Gastrocnemius medialis (tissue), 4 donors: Measurements from ENCODE around the gene LHPP. TPM values are rescaled to one million over a fixed set of nuclear protein-coding genes. Genes with fewer than 3 reads are reported as not detected.

Experiments
- ATAC-seq, 2 donors: fragments of 150-250 bp; one replicate each; pipeline ENCODE4 v1.9.1; 2016
- DNase-seq, 2 donors: peaks; one replicate each; pipeline ENCODE4 v3.0.0-alpha.2; 2019
- H3K27ac ChIP-seq, 4 donors: fragments of 200-600 bp; sonication (generic); 1 replicate in 1 of 4; 2 replicates in 3 of 4; pipeline ENCODE4 v1.5.1; 2016 to 2018; ENCODE audit warnings: mild to moderate bottlenecking in 2 of 4, moderate library complexity in 1 of 4
- H3K27me3 ChIP-seq, 3 donors: fragments of 200-600 bp; sonication (generic) in 2 of 3; 1 replicate in 1 of 3; 2 replicates in 2 of 3; pipeline versions ENCODE4 v1.5.1 to v1.6.0; 2016 to 2019; ENCODE audit warnings: mild to moderate bottlenecking in 1 of 3, moderate library complexity in 1 of 3
- H3K36me3 ChIP-seq, 2 donors: fragments of 200-600 bp; sonication (generic) in 1 of 2; one replicate each; pipeline ENCODE4 v1.5.1; 2017 to 2018
- H3K4me1 ChIP-seq, 2 donors: fragments of 200-600 bp; sonication (generic) in 1 of 2; one replicate each; pipeline ENCODE4 v1.5.1; 2016 to 2017; ENCODE audit warnings: mild to moderate bottlenecking in 2 of 2
- H3K4me3 ChIP-seq, 4 donors: fragments of 200-600 bp; sonication (generic) in 3 of 4; 1 replicate in 1 of 4; 2 replicates in 3 of 4; pipeline ENCODE4 v1.5.1; 2016 to 2019; ENCODE audit warnings: mild to moderate bottlenecking in 2 of 4
- H3K9me3 ChIP-seq, 3 donors: fragments of 200-600 bp; sonication (generic) in 2 of 3; 1 replicate in 1 of 3; 2 replicates in 2 of 3; pipeline ENCODE4 v1.5.1; 2016 to 2019
- POLR2A ChIP-seq, 2 donors: fragments of 450-650 bp; IDR thresholded peaks; one replicate each; pipeline ENCODE4 v1.6.1; 2017; ENCODE audit warnings: antibody characterized with exemption in 2 of 2, mild to moderate bottlenecking in 2 of 2, moderate library complexity in 2 of 2
- in situ Hi-C, 4 donors: fragments of 200-750 bp; cut with MboI; loops; one replicate each; pipeline versions ENCODE4 v1.15.0 to v1.8.0; 2017; ENCODE audit warnings: low sequenced_read_pairs in 4 of 4
- intact Hi-C: fragments of 100-400 bp; cut with DNase I; formaldehyde crosslinking; loops from one replicate; pipeline ENCODE4 v1.15.1; 2023; ENCODE audit warnings: low total_unique reads
- total RNA-seq, 4 donors: library from RNA; depleted of rRNA; stranded (reverse); fragments of >200 nt; gene quantifications; one replicate each; pipeline versions ENCODE4 v1.1.0 to v1.2.3, GENCODE V29; 2016
- TF ChIP-seq, protein P1 (sequence below), 5 experiments: fragments of 450-650 bp in 3 of 5; fragments of 200-600 bp in 2 of 5; sonication (generic) in 2 of 5; IDR thresholded peaks in 4 of 5; conservative IDR thresholded peaks in 1 of 5; 1 replicate in 4 of 5; 2 replicates in 1 of 5; pipeline ENCODE4 v1.5.1; 2016 to 2019; ENCODE audit warnings: antibody characterized with exemption in 5 of 5, mild to moderate bottlenecking in 3 of 5, moderate library complexity in 3 of 5

The LHPP gene
- total RNA-seq, 4 donors from 2014 or later, result 4.9 to 16.0 (median 12.2) TPM

DNA sequence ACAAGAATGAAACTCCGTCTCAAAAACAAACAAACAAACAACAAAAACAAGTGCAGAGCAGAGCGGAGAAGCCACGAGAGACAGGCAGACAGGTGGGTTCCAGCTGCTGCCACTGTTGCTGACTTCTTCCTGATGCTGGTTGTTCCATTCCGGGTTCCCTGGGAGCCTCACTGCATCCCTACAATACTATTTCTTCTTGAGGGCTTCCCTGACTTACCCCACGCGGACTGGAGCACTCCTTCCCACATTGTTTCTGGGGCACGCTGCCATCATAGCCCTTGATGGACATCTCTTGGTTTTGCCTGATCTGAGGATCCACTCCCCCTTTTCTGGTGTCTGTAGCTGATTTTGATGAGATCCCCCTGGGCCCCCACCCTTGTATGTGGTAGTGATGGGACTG lies 6.2 kb upstream of the LHPP start:
- Histone ChIP-seq H3K4me1 (no peaks in the 10 kb centered on the region), H3K9me3 (no peaks in the 10 kb centered on the region), H3K4me3 (no peak overlapping the region), H3K27me3 (peaks cover 25 to 45% (median 41%) of the 10 kb centered on the region in 3 donors), H3K36me3 (no peaks in the 10 kb centered on the region), H3K27ac (no peak overlapping the region)
- ATAC-seq (no peak), DNase-seq (no peak)
- TF ChIP-seq, protein P1, sequence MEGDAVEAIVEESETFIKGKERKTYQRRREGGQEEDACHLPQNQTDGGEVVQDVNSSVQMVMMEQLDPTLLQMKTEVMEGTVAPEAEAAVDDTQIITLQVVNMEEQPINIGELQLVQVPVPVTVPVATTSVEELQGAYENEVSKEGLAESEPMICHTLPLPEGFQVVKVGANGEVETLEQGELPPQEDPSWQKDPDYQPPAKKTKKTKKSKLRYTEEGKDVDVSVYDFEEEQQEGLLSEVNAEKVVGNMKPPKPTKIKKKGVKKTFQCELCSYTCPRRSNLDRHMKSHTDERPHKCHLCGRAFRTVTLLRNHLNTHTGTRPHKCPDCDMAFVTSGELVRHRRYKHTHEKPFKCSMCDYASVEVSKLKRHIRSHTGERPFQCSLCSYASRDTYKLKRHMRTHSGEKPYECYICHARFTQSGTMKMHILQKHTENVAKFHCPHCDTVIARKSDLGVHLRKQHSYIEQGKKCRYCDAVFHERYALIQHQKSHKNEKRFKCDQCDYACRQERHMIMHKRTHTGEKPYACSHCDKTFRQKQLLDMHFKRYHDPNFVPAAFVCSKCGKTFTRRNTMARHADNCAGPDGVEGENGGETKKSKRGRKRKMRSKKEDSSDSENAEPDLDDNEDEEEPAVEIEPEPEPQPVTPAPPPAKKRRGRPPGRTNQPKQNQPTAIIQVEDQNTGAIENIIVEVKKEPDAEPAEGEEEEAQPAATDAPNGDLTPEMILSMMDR (IDR thresholded peaks at IDR 0.05 in 4 of 5, conservative IDR thresholded peaks at IDR 0.05 in 1 of 5), result no peak
- TF ChIP-seq POLR2A (IDR thresholded peaks at IDR 0.05), result no peak
- intact Hi-C loops, result no loop called here
- in situ Hi-C loops, result no loop called here

DNA sequence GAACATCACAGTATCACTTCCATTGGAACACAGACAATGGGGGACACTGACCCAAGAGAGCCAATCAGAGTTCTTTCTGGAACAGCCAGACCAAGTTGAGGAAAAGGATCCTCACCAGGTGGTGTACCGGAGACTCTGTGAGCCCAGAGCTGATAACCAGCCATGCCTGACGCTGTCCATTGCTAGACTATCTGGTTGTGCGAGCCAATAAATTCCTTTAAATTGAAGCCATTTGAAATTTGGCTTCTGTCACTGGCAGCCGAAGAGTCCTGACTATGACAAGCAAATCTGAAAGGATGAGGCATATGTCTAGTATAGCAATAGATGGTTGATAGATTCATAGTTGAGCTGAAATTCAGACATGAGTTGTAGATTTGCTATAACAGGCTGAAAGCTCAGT lies 3.1 kb upstream of the LHPP start:
- no peaks in the 10 kb centered on the region for H3K4me1 ChIP-seq
- intact Hi-C loops, result no loop called here
- H3K9me3 ChIP-seq, result no peaks in the 10 kb centered on the region
- DNase-seq, result no peak
- H3K27ac ChIP-seq, result no peak overlapping the region
- no peaks in the 10 kb centered on the region for H3K36me3 ChIP-seq
- TF ChIP-seq, protein P1 (IDR thresholded peaks at IDR 0.05 in 4 of 5, conservative IDR thresholded peaks at IDR 0.05 in 1 of 5), result no peak
- TF ChIP-seq POLR2A (IDR thresholded peaks at IDR 0.05), result no peak
- H3K4me3 ChIP-seq, result no peak overlapping the region
- H3K27me3 ChIP-seq, result peaks cover 1 to 17% (median 16%) of the 10 kb centered on the region in 3 donors
- in situ Hi-C loops, result no loop called here
- ATAC-seq, result no peak

DNA sequence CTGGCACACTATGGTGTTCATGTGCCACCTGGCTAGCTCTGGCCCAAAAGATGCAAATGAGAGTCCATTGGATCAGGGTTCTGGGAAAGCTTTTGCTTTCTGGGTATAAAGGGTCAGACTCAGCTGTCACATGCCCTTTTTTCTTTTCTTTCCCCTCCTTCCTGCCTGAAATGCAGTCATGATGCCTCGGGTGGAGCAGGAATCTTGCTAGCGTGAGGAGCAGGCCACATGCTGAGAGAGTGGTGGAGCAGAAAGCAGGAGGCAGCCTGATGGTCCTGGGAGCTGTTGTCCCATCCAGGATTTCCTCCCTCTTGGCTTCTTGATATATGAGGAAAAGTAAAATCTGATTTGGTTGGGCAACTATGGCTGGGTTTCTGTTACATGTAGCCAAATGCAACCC lies 2.7 kb upstream of the LHPP start:
- Histone ChIP-seq H3K27ac (no peak overlapping the region), H3K9me3 (no peaks in the 10 kb centered on the region), H3K4me3 (no peak overlapping the region), H3K36me3 (no peaks in the 10 kb centered on the region), H3K4me1 (no peaks in the 10 kb centered on the region), H3K27me3 (peaks cover 0 to 13% (median 11%) of the 10 kb centered on the region in 3 donors)
- no peak for ATAC-seq
- no peak for TF ChIP-seq POLR2A (IDR thresholded peaks at IDR 0.05)
- TF ChIP-seq, protein P1 (IDR thresholded peaks at IDR 0.05 in 4 of 5, conservative IDR thresholded peaks at IDR 0.05 in 1 of 5), result no peak
- intact Hi-C loops (no loop called here), in situ Hi-C loops (no loop called here)
- DNase-seq, result no peak

DNA sequence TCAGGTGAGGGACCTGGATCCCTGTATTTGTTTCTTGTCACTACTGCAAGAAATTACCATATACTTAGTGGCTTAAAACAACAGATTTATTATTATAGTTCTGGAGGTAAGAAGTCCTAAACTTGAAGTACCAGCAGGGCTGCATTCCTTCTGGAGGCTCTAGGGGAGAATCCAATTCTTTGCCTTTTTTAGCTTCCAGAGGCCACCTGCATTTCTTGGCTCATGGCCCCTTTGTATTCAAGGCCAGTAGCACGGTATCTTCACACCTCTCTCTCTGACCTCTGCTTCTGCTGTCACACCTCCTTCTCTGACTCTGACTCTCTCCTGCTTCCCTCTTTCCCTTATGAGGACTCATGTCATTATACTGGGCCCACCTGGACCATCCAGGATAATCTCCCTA lies 2.2 kb upstream of the LHPP start:
- no peak for DNase-seq

More for the DNA sequence above, 2.2 kb upstream of the LHPP start:
- H3K27me3 ChIP-seq, result peaks cover 0 to 10% (median 6%) of the 10 kb centered on the region in 3 donors
- no peaks in the 10 kb centered on the region for H3K36me3 ChIP-seq
- no peaks in the 10 kb centered on the region for H3K9me3 ChIP-seq
- in situ Hi-C loops (no loop called here), intact Hi-C loops (no loop called here)
- no peaks in the 10 kb centered on the region for H3K4me1 ChIP-seq
- TF ChIP-seq POLR2A (IDR thresholded peaks at IDR 0.05), result no peak
- TF ChIP-seq, protein P1 (IDR thresholded peaks at IDR 0.05 in 4 of 5, conservative IDR thresholded peaks at IDR 0.05 in 1 of 5), result no peak
- H3K27ac ChIP-seq, result no peak overlapping the region
- H3K4me3 ChIP-seq, result no peak overlapping the region
- ATAC-seq, result no peak
